Activated CD4-positive, alpha-beta memory T cell treated with anti-CD3 and anti-CD28 coated beads, Interleukin-2, amount 10 ng/mL, durations not matched to agents 7 days and 5 days (primary cell): ENCODE results near the gene KIF1A. TPM values are rescaled to one million over a fixed set of nuclear protein-coding genes. Genes with fewer than 3 reads are reported as not detected.
"Not testable (repeated sequence)": the region's sequence is repeated elsewhere in the genome, so short reads cannot be mapped to it uniquely, and the experiment has no call there.

Experiments used
- CTCF ChIA-PET: fragments of 350-600 bp; sonication (Branson Sonifier 250); formaldehyde crosslinking; loops from one replicate; lab custom pipeline; 2021; ENCODE audit warnings: antibody characterized with exemption, inconsistent platforms; lab: Charles Lee
- POLR2A ChIA-PET: fragments of 350-600 bp; sonication (Branson Sonifier 250); formaldehyde crosslinking; loops from one replicate; lab custom pipeline; 2021; ENCODE audit warnings: antibody characterized with exemption; lab: Charles Lee
- DNase-seq: peaks from one replicate; pipeline ENCODE4 v3.0.0-alpha.2; 2020
- H3K27ac Mint-ChIP-seq: one replicate; pipeline ENCODE4 v1.8.0; 2021; ENCODE audit warnings: mild to moderate bottlenecking, mixed read lengths
- H3K27me3 Mint-ChIP-seq: one replicate; pipeline ENCODE4 v1.8.0; 2021; ENCODE audit warnings: mixed read lengths
- H3K36me3 Mint-ChIP-seq: one replicate; pipeline ENCODE4 v1.8.0; 2021; ENCODE audit warnings: low read depth, mixed read lengths
- H3K4me1 Mint-ChIP-seq: one replicate; pipeline ENCODE4 v1.8.0; 2021; ENCODE audit warnings: mixed read lengths
- H3K4me3 Mint-ChIP-seq: one replicate; pipeline ENCODE4 v1.8.0; 2021; ENCODE audit warnings: mild to moderate bottlenecking, mixed read lengths
- H3K9me3 Mint-ChIP-seq: one replicate; pipeline ENCODE4 v1.8.0; 2021; ENCODE audit warnings: mixed read lengths
- total RNA-seq, 2 experiments: library from RNA; stranded (reverse); gene quantifications; one replicate each; pipeline ENCODE4 v1.2.3, GENCODE V29; 2021

Gene KIF1A
- total RNA-seq, 2 experiments from 2014 or later = 0.58 to 0.71 TPM

- H3K4me1 Mint-ChIP-seq = no peaks in the 10 kb centered on the region
- H3K4me3 Mint-ChIP-seq = no peak overlapping the region
- peaks cover 3% of the 10 kb centered on the region for H3K9me3 Mint-ChIP-seq
- H3K27me3 Mint-ChIP-seq = peaks cover under 1% of the 10 kb centered on the region
- ChIA-PET CTCF (no interaction called here), POLR2A (no interaction called here)
- H3K36me3 Mint-ChIP-seq = no peaks in the 10 kb centered on the region
- H3K27ac Mint-ChIP-seq = no peak overlapping the region
- DNase-seq = no peak
Observed at GRCh38 chr2:240856151-240856980, 36.3 kb upstream of the KIF1A start.

GRCh38 chr2:240855670-240856069 lies 35.7 kb upstream of the KIF1A start:
- no peak for DNase-seq
- H3K9me3 Mint-ChIP-seq = peaks cover 3% of the 10 kb centered on the region

GRCh38 chr2:240852671-240853314 lies 32.8 kb upstream of the KIF1A start:
- H3K36me3 Mint-ChIP-seq = no peaks in the 10 kb centered on the region
- no peaks in the 10 kb centered on the region for H3K27me3 Mint-ChIP-seq
- CTCF ChIA-PET = interaction anchor here (1.6 kb wide), 1 partner anchor 9 kb away, joined by 3 read pairs; no protein-coding TSS in a partner anchor
- POLR2A ChIA-PET = no interaction called here
- H3K9me3 Mint-ChIP-seq = peaks cover 4% of the 10 kb centered on the region
- H3K27ac Mint-ChIP-seq = no peak overlapping the region
- H3K4me3 Mint-ChIP-seq = no peak overlapping the region
- H3K4me1 Mint-ChIP-seq = no peaks in the 10 kb centered on the region
- DNase-seq = no peak

More at GRCh38 chr2:240855670-240856069, 35.7 kb upstream of the KIF1A start:
- CTCF ChIA-PET = no interaction called here
- POLR2A ChIA-PET = no interaction called here
- Mint-ChIP-seq H3K4me1 (no peaks in the 10 kb centered on the region), H3K36me3 (no peaks in the 10 kb centered on the region), H3K27ac (no peak overlapping the region), H3K4me3 (no peak overlapping the region), H3K27me3 (no peaks in the 10 kb centered on the region)

GRCh38 chr2:240851078-240851991 lies 31.3 kb upstream of the KIF1A start:
- POLR2A ChIA-PET = no interaction called here
- Mint-ChIP-seq H3K36me3 (no peaks in the 10 kb centered on the region), H3K27ac (no peak overlapping the region), H3K4me1 (no peaks in the 10 kb centered on the region), H3K9me3 (peaks cover 7% of the 10 kb centered on the region), H3K4me3 (no peak overlapping the region), H3K27me3 (no peaks in the 10 kb centered on the region)
- peak; percentile 85 for DNase-seq
- CTCF ChIA-PET = interaction anchor here (1.1 to 1.7 kb wide), 8 partner anchors 9 to 1115 kb away, joined by 3 to 10 read pairs (median 4); no protein-coding TSS in a partner anchor

- Mint-ChIP-seq H3K4me1 (no peaks in the 10 kb centered on the region), H3K4me3 (no peak overlapping the region), H3K9me3 (peaks cover 7% of the 10 kb centered on the region), H3K36me3 (no peaks in the 10 kb centered on the region), H3K27ac (no peak overlapping the region), H3K27me3 (no peaks in the 10 kb centered on the region)
- ChIA-PET CTCF (interaction anchor here (1.1 to 1.7 kb wide), 6 partner anchors 10 to 337 kb away, joined by 3 to 10 read pairs (median 4); no protein-coding TSS in a partner anchor), POLR2A (no interaction called here)
- no peak for DNase-seq
Observed at GRCh38 chr2:240850756-240851077, 30.7 kb upstream of the KIF1A start.

- H3K9me3 Mint-ChIP-seq = peaks cover 9% of the 10 kb centered on the region
- no peak overlapping the region for H3K4me3 Mint-ChIP-seq
- ChIA-PET POLR2A (no interaction called here), CTCF (no interaction called here)
- H3K27me3 Mint-ChIP-seq = peaks cover 2% of the 10 kb centered on the region
- no peaks in the 10 kb centered on the region for H3K36me3 Mint-ChIP-seq
- no peak overlapping the region for H3K27ac Mint-ChIP-seq
- DNase-seq = no peak
- no peaks in the 10 kb centered on the region for H3K4me1 Mint-ChIP-seq
Observed at GRCh38 chr2:240850026-240850425, 30.0 kb upstream of the KIF1A start.

- Mint-ChIP-seq H3K36me3 (no peaks in the 10 kb centered on the region), H3K27ac (no peak overlapping the region), H3K27me3 (peaks cover 5% of the 10 kb centered on the region), H3K4me3 (no peak overlapping the region), H3K9me3 (peaks cover 8% of the 10 kb centered on the region), H3K4me1 (no peaks in the 10 kb centered on the region)
- DNase-seq = no peak
- ChIA-PET CTCF (no interaction called here), POLR2A (no interaction called here)
Observed at GRCh38 chr2:240848900-240849680, 29.1 kb upstream of the KIF1A start.

- peaks cover 11% of the 10 kb centered on the region for H3K27me3 Mint-ChIP-seq
- ChIA-PET CTCF (no interaction called here), POLR2A (no interaction called here)
- H3K36me3 Mint-ChIP-seq = no peaks in the 10 kb centered on the region
- no peak overlapping the region for H3K27ac Mint-ChIP-seq
- no peak for DNase-seq
- H3K4me3 Mint-ChIP-seq = no peak overlapping the region
- H3K9me3 Mint-ChIP-seq = peaks cover 7% of the 10 kb centered on the region
- no peaks in the 10 kb centered on the region for H3K4me1 Mint-ChIP-seq
Observed at GRCh38 chr2:240847817-240848216, 27.8 kb upstream of the KIF1A start.

- POLR2A ChIA-PET = no interaction called here
- peaks cover 7% of the 10 kb centered on the region for H3K9me3 Mint-ChIP-seq
- CTCF ChIA-PET = interaction anchor here (1.0 kb wide), 1 partner anchor 333 kb away, joined by 3 read pairs; no protein-coding TSS in a partner anchor
- H3K36me3 Mint-ChIP-seq = no peaks in the 10 kb centered on the region
- H3K27ac Mint-ChIP-seq = no peak overlapping the region
- DNase-seq = no peak
- no peaks in the 10 kb centered on the region for H3K4me1 Mint-ChIP-seq
- H3K27me3 Mint-ChIP-seq = peaks cover 11% of the 10 kb centered on the region
- no peak overlapping the region for H3K4me3 Mint-ChIP-seq
Observed at GRCh38 chr2:240846873-240847595, 27.0 kb upstream of the KIF1A start.

GRCh38 chr2:240846309-240846708 lies 26.3 kb upstream of the KIF1A start:
- H3K27ac Mint-ChIP-seq, H3K36me3 Mint-ChIP-seq, CTCF ChIA-PET, H3K9me3 Mint-ChIP-seq, H3K4me1 Mint-ChIP-seq, POLR2A ChIA-PET, DNase-seq, H3K4me3 Mint-ChIP-seq: not testable (repeated sequence)
- H3K27me3 Mint-ChIP-seq = peaks cover 11% of the 10 kb centered on the region

- Mint-ChIP-seq H3K9me3 (peaks cover 4% of the 10 kb centered on the region), H3K4me1 (no peaks in the 10 kb centered on the region), H3K27me3 (peaks cover 15% of the 10 kb centered on the region), H3K27ac (no peak overlapping the region), H3K36me3 (no peaks in the 10 kb centered on the region), H3K4me3 (no peak overlapping the region)
- DNase-seq = peak; percentile 25
- POLR2A ChIA-PET = no interaction called here
- CTCF ChIA-PET = interaction anchor here (0.9 to 1.8 kb wide), 4 partner anchors 11 to 326 kb away, joined by 5 to 11 read pairs (median 6); partner anchors contain the start of gene CAPN10
Observed at GRCh38 chr2:240840435-240841060, 20.5 kb upstream of the KIF1A start.
